HG03558 (cell line): Measurements from ENCODE around the gene ACP5.
"Not testable (repeated sequence)": the region's sequence is repeated elsewhere in the genome, so short reads cannot be mapped to it uniquely, and the experiment has no call there.

Source experiments
- ATAC-seq: cut with Tn5 transposase; IDR thresholded peaks from one replicate; pipeline ENCODE4 v1.9.1; 2021; ENCODE audit warnings: moderate number of reproducible peaks; ENCODE audit not compliant: unreplicated experiment; ENCODE audit errors: extremely low read depth

The ACP5 gene

GRCh38 chr19:11577451-11578257 is at the start of gene ACP5:
Gene ACP5, minus strand, starts transcription at chr19:11577645. Its CDS starts 328 bp downstream, at chr19:11577317.
- ATAC-seq, result no peak

- ATAC-seq, result no peak
These were observed 48.8 kb upstream of the ACP5 start for GRCh38 chr19:11626252-11626651.

GRCh38 chr19:11624069-11624463 is 46.6 kb upstream of the ACP5 start:
- ATAC-seq, result no peak

- ATAC-seq, result not testable (repeated sequence)
These were observed 45.0 kb upstream of the ACP5 start for GRCh38 chr19:11622401-11622800.

- no peak for ATAC-seq
These were observed 43.1 kb upstream of the ACP5 start for GRCh38 chr19:11620553-11620952.

- no peak for ATAC-seq
These were observed 40.0 kb upstream of the ACP5 start for GRCh38 chr19:11617180-11618062.

- no peak for ATAC-seq
These were observed 35.5 kb upstream of the ACP5 start for GRCh38 chr19:11612816-11613511.

GRCh38 chr19:11611730-11612129 is 34.3 kb upstream of the ACP5 start:
- ATAC-seq, result no peak

GRCh38 chr19:11606484-11606883 is 29.0 kb upstream of the ACP5 start:
- ATAC-seq, result no peak

GRCh38 chr19:11599704-11600103 is 22.3 kb upstream of the ACP5 start:
- not testable (repeated sequence) for ATAC-seq

- ATAC-seq, result no peak
These were observed 21.3 kb upstream of the ACP5 start for GRCh38 chr19:11598746-11599145.

GRCh38 chr19:11598103-11598483 is 20.6 kb upstream of the ACP5 start:
- no peak for ATAC-seq

- ATAC-seq, result peak; percentile 88
These were observed 20.0 kb upstream of the ACP5 start, which contains the start of gene ZNF627 for GRCh38 chr19:11597202-11598102. Gene ZNF627, plus strand, starts transcription at chr19:11597483. Its CDS starts 145 bp downstream, at chr19:11597628.

GRCh38 chr19:11596156-11596555 is 18.7 kb upstream of the ACP5 start:
- no peak for ATAC-seq

GRCh38 chr19:11594084-11594483 is 16.6 kb upstream of the ACP5 start:
- no peak for ATAC-seq

GRCh38 chr19:11587975-11588631 is 10.7 kb upstream of the ACP5 start:
- no peak for ATAC-seq

GRCh38 chr19:11587302-11587974 is 10.0 kb upstream of the ACP5 start:
- no peak for ATAC-seq

GRCh38 chr19:11586331-11586730 is 8.9 kb upstream of the ACP5 start:
- no peak for ATAC-seq

GRCh38 chr19:11581740-11582139 is 4.3 kb upstream of the ACP5 start:
- peak; percentile 68 for ATAC-seq
